Measurements from ENCODE around the gene TEX14.

GRCh38 chr17:58513965-58514769 is 177.7 kb downstream of the TEX14 start, which contains the start of gene MTMR4:
- TF ChIP-seq CTCF (IDR thresholded peaks at IDR 0.05) (no peak), POLR2AphosphoS5 (IDR thresholded peaks at IDR 0.05) (no peak)

Data from breast epithelium (tissue), 3 donors.